SK-N-MC (cell line): ENCODE measurements around the gene FGD5.

Experiments
- EZH2 ChIP-seq: fragments of 200-600 bp; sonication (generic); IDR thresholded peaks from one replicate; pipeline ENCODE4 v1.6.1; 2017; ENCODE audit warnings: antibody characterized with exemption
- POLR2AphosphoS5 ChIP-seq: IDR thresholded peaks from 2 replicates; pipeline ENCODE4 v1.6.1; 2012; ENCODE audit warnings: mild to moderate bottlenecking, low read depth, low read length, borderline replicate concordance

DNA sequence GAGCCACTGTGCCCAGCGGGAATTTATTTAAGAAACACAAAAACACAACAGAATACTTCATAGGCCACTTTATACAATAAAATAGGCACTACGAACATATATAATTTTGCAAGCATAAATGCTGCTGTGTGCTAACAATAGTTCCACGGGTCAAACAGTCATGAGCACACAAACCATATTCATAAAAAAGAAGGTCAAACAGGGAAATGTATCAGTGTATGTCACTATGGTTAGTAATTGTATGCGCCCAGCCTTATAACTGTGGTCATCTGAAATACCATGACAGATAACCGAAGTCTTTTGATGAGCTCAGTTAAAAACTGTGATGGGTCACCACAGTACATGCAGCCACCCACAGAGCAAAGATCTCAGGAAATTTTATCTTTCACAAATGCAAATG is 90.5 kb downstream of the FGD5 start:
- no peak for TF ChIP-seq EZH2
- no peak for TF ChIP-seq POLR2AphosphoS5
